SK-N-DZ (cell line): Measurements from ENCODE around the gene CKLF.
"Not testable (repeated sequence)": the region's sequence is repeated elsewhere in the genome, so short reads cannot be mapped to it uniquely, and the experiment has no call there.

Experiments
- DNase-seq: peaks from one replicate; pipeline ENCODE4 v3.0.0-alpha.2; 2015; ENCODE audit warnings: low spot score

Gene CKLF

DNA sequence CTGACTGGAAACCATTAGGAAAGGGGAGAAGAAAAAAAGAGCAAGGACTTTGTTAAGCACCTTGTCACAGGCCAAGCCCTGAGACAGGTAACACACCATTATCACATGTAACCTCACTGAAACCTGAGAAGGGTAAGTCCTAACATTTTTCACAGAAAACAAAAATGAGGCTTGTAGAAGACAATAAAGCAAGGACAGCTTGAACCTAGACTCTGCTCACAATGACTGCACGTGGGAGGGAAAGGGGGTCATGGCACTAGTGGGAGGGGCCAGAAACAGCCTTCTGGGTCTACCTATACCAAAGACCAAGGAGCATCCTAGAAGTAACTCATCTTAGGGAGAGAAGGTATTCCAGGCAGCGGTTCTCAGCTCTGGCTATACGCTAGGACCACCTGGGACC is 10.0 kb upstream of the CKLF start:
- no peak for DNase-seq

DNA sequence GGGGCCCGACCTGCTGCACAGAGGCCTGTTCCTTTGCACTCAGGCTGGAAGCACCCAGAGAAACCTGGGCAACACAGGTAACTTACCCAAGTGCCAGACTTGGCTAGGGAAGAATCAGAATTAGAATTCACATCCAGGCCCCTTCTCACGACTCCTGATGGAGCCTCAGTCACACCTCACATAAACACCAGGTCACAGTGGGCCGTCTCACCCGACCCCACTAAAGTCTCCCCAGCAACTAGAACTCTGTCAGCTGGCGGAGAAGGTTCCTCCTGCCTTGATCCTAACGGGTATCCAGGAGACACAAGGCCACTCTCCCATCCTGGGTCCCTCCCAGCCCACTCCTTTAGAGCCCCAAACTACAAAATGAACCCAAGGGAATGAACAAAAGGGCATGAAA is 8.8 kb upstream of the CKLF start:
- DNase-seq, result no peak

- no peak for DNase-seq
Observed at GRCh38 chr16:66544016-66544757, 8.2 kb upstream of the CKLF start.

DNA sequence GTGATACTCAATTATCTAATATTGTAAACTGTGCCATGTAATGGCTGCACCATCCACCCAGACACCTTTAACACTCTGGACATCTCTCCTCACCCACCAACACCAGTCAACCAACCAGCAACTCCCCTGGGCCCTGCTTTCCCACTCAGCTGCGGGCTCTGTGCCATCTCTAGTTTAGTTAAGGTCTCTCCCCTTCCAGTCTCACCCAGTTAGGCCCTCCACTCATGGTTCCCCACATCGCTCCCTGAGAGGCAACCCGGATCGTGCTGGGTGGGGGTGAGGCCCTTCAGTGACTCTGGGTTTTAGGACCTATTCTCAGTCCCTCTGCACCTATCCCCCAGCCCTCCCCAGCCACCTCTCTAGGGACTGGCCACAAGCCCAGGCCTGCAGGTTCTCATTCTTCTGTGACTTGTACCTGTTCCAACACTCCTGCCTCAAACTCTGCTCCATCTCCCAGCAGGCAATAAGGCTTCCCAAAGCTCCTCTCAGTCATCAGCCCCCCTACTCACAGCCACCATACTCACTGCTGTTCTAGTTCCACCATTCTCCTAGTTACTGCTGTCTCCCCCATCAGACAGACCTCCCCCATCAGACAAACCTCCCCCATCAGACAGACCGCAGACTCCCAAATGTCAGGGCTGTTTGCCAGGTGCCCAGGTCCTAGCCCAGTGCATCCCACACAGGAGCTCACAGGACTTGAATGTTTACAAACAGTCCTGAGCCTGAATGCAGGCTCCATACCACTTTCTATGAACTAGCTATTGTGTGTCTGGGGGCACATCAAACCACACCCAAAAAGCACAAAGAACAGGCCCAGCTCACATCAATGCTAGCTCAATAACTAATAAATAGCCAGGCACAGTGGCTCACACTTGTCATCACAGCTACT is 5.0 kb upstream of the CKLF start:
- DNase-seq, result no peak

GRCh38 chr16:66548068-66548467 is 4.3 kb upstream of the CKLF start:
- DNase-seq, result no peak

- no peak for DNase-seq
Observed at GRCh38 chr16:66548868-66549267, 3.5 kb upstream of the CKLF start.

DNA sequence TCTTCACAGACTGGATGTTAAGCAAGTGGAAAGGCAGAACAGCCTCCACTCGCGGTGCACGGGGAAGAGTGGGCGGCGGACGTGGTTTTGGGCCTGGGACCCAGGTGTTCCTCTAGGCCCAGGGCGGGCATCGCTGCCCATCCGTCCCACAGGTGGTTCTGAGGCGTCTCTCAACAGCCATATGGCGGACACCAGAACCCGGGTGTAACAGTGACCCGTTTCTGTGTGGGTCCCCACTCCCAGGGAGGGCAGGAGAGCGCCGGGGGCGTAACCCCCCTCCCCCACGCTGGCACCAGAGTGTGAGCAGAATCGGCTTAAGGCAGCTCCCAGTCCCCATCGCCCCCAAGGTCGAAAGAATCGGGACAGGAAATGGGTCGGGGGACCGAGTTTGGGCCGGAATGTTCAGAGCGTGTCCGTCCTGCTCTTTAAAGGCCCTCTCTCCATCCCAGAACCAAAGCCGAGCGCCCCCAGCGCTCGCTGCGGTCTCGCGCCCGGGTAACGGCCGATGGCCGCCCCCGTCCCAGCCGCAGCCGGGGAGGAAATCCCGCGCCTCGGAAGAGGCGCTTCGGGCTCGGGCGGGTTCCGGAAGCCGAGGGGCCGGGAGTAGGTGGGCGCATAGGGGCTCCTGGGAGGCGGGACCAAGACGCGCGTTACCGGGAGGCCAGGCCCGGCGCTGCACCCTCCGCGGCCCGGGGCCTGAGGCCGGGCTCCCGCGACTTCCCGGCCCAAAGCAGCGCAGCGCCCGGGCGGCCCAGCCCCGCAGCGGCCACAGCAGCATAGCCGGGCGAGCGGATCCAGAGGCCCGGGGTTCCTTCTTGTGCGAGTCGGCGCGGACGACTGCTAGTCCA is 2.9 kb upstream of the CKLF start, which contains the start of gene TK2:
TSS of gene TK2 (minus strand) at position 839 of the 848 bp plus-strand sequence. CDS start at position 778, 61 bp downstream.
- peak; percentile 71 for DNase-seq

- DNase-seq, result peak; percentile 52
Observed at GRCh38 chr16:66551348-66551759, 1.0 kb upstream of the CKLF start.

DNA sequence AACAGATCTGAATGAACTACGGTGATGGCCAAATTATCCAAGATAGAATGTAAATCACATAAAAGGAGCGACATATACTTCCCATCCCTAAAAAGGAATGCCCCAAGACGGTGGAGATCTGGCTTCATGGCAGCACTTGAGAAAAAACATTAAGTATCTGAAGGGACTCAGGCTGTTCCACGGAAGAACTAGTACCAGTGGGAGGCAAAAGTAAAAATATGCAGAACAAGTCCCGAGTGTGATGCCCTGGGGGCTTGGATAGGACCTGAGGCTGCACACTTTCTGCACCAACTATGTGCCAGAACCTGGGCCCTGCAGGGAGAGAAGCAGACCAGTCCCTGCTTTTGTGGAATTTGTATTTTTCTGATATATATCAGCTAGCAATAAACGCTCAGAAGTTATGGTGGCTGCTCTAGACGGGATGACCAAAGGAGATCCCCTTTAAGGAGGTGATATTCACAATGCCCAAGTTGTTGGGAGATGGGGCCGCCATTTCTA is 539 bp upstream of the CKLF start:
- no peak for DNase-seq

DNA sequence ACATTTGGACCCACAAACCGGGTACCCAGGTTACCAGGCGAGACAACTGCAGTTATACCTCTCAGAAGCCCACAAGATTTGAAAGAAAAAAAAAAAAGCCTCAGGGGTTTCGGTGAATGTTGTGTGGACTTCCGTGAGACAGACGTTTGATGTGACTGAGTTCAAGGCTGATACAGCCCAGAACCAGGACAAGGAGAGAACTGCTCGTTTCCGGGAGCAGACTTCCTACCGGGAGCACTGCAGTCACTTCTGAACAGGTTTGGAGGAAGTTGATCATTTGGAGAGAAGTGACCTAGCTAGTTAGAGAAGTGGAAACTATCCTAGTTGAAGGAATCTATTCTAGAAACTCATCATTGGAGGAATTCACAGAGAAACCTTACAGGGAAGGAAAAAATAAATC is 847 bp downstream of the CKLF start:
- DNase-seq, result no peak

GRCh38 chr16:66554021-66554420 is 1.6 kb downstream of the CKLF start:
- DNase-seq, result no peak

DNA sequence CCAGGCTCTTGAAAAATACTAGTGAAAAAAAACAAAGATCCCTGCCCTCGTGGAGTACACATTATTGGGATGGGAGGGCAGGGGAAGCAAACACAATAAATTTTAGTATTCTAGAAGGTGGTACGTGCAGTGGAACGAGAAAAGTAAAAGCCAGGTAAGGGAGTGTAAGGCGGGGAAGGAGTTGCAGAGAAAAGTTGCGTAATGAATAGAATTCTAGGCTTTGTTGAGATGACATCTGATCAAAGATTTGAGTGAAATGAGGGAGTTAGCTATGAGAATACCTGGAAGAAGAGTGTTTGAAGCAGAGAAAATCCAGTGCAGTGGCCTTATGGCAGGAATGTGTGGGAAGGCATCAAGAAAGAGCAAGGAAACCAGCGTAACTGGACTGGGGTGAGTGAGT is 2.1 kb downstream of the CKLF start:
- no peak for DNase-seq

- no peak for DNase-seq
Observed at GRCh38 chr16:66560107-66560506, 7.7 kb downstream of the CKLF start.

DNA sequence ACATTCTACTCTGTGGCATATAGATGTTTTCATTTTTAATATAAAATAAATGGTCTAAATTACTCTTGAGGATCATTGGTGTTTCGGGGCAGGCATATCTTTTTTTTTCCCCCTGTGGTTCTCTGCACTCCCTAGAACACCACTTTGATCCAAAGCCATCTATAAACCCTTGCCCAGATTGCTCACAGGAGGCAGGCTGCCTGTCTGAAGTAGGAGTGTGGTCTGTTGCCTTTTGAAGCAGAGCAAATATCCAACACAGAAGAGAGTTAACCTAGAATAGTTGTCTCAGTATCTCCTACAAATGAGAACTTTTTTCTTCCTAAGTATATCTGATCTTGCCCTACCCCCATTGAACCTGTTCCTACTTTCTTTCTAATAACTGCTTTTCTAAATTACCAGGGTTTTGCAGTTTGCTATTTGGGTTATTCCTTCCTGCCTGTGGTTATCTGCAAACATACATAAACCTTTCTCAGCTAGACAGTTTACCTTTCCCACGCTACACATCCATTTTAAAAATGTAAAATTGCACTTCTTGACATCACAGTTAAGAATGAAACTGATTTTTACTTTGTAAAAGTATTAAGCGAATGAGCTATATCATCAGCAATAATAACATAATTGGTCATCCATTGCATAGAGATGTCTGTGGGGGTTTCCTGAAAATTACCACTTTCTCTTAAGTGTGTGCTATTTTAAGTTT is 9.2 kb downstream of the CKLF start:
- no peak for DNase-seq

DNA sequence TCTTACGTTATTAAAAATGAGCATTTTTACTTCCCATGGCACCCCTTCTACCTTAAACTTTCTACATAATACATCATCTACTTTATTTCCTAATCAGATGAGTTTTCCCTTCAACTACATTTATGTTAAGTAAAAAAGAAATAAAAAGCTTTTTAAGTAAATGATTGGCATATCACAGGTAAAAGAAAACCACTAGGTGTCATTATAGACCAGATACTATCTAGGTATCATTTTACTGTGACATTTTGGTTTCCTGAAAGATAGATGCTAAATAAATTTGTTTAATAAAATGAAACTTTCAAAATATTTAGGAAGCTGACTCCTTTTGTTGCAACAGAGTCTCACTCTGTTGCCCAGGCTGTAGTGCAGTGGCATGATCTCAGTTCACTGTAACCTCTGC is 10.0 kb downstream of the CKLF start:
- DNase-seq, result no peak

DNA sequence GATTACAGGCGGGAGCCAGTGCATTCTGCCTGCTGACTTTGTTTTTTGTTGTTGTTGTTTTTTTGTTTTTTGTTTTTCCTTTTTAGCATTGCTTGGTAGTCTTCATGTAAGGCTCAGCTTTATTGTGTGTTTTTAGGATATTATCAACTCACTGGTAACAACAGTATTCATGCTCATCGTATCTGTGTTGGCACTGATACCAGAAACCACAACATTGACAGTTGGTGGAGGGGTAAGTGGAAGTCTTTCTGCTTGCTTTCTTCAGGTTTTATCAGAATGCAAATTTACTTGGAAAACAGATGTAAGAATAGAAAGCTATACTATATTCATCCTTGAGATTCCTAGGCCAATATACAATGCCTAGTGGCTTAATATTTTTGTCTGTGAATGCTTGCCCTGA is 10.6 kb downstream of the CKLF start:
- DNase-seq, result no peak

DNA sequence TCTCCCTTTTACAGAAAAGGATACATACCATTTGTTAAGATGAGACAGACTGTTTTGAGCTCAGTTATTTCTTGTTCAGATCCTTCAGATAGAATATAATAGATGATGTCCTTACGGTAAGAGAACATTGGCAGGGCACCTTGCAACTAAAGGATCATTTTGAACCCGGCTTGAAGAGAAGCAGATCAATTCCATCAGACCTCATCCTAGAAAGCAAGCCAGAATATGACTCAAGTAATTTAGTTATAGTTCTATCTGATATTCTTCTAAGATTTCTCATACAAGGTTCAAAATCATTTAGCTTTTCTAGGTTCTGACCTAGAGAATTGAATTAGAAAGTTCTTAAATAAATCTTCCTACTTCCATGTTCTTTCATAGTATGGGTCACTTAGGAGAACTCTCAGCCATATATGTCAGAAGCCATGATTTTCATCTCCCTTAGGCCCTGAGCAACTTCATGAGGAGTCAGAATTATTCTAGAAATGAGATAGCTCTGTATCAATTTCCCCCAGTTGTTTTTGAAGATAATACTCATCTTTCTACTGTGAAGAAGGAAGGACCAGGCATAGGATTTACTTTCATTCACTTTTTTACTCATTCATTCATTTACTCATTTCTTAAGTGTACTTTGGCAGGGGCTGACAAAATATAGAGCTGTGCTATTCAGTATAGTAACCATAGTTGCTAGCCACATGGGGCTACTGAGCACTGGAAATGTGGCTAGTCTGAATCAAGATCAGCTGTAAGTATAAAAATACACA is 11.4 kb downstream of the CKLF start:
- no peak for DNase-seq

GRCh38 chr16:66566051-66566901 is 13.9 kb downstream of the CKLF start, which contains the start of gene CMTM1:
CMTM1 (plus strand) TSS chr16:66566439; CDS start chr16:66566514, 75 bp downstream.
- DNase-seq, result no peak

- not testable (repeated sequence) for DNase-seq
Observed at GRCh38 chr16:66567270-66567669, 14.9 kb downstream of the CKLF start.
